ENCODE measurements around the gene MACROD2. TPM values are rescaled to one million over a fixed set of nuclear protein-coding genes. Genes with fewer than 3 reads are reported as not detected.
"Not testable (repeated sequence)": the region's sequence is repeated elsewhere in the genome, so short reads cannot be mapped to it uniquely, and the experiment has no call there.

MACROD2 gene
- total RNA-seq, 1 donor from 2014 or later = 47.7 TPM

- DNase-seq (ENCODE audit: low spot score in 2 of 2) (no peak), FAIRE-seq (no peak)
Measured at GRCh38 chr20:16005021-16005914, 2010.0 kb downstream of the MACROD2 start.

GRCh38 chr20:16005915-16006493 lies 2010.7 kb downstream of the MACROD2 start:
- DNase-seq (ENCODE audit: low spot score in 2 of 2) = no peak
- FAIRE-seq = no peak

- DNase-seq (ENCODE audit: low spot score in 2 of 2) (no peak), FAIRE-seq (no peak)
Measured at GRCh38 chr20:16007164-16007563, 2011.8 kb downstream of the MACROD2 start.

- no peak for FAIRE-seq
- no peak for DNase-seq (ENCODE audit: low spot score in 2 of 2)
Measured at GRCh38 chr20:16007962-16008361, 2012.6 kb downstream of the MACROD2 start.

- DNase-seq (ENCODE audit: low spot score in 2 of 2) (no peak), FAIRE-seq (no peak)
Measured at GRCh38 chr20:16011056-16011455, 2015.7 kb downstream of the MACROD2 start.

- no peak for DNase-seq (ENCODE audit: low spot score in 2 of 2)
- no peak for FAIRE-seq
Measured at GRCh38 chr20:16011519-16011918, 2016.2 kb downstream of the MACROD2 start.

- not testable (repeated sequence) for DNase-seq (ENCODE audit: low spot score in 2 of 2); FAIRE-seq
Measured at GRCh38 chr20:16012934-16013333, 2017.6 kb downstream of the MACROD2 start.

- no peak for DNase-seq (ENCODE audit: low spot score in 2 of 2)
- no peak for FAIRE-seq
Measured at GRCh38 chr20:16013631-16014030, 2018.3 kb downstream of the MACROD2 start.

- DNase-seq (ENCODE audit: low spot score in 2 of 2) (no peak), FAIRE-seq (no peak)
Measured at GRCh38 chr20:16014436-16014835, 2019.1 kb downstream of the MACROD2 start.

GRCh38 chr20:16017656-16018055 lies 2022.3 kb downstream of the MACROD2 start:
- FAIRE-seq = no peak
- no peak for DNase-seq (ENCODE audit: low spot score in 2 of 2)

- no peak for FAIRE-seq
- DNase-seq (ENCODE audit: low spot score in 2 of 2) = no peak
Measured at GRCh38 chr20:16018881-16019280, 2023.6 kb downstream of the MACROD2 start.

GRCh38 chr20:16020971-16021370 lies 2025.7 kb downstream of the MACROD2 start:
- DNase-seq (ENCODE audit: low spot score in 2 of 2) (no peak), FAIRE-seq (no peak)

GRCh38 chr20:16025084-16025483 lies 2029.8 kb downstream of the MACROD2 start:
- FAIRE-seq = no peak
- DNase-seq (ENCODE audit: low spot score in 2 of 2) = no peak

GRCh38 chr20:16027686-16028085 lies 2032.4 kb downstream of the MACROD2 start:
- no peak for FAIRE-seq
- no peak for DNase-seq (ENCODE audit: low spot score in 2 of 2)

GRCh38 chr20:16028923-16029322 lies 2033.6 kb downstream of the MACROD2 start:
- DNase-seq (ENCODE audit: low spot score in 2 of 2) (no peak), FAIRE-seq (no peak)

- FAIRE-seq (no peak), DNase-seq (ENCODE audit: low spot score in 2 of 2) (no peak)
Measured at GRCh38 chr20:16030253-16030652, 2034.9 kb downstream of the MACROD2 start.

GRCh38 chr20:16035576-16035975 lies 2040.3 kb downstream of the MACROD2 start:
- DNase-seq (ENCODE audit: low spot score in 2 of 2) (no peak), FAIRE-seq (no peak)

- no peak for FAIRE-seq
- DNase-seq (ENCODE audit: low spot score in 2 of 2) = no peak
Measured at GRCh38 chr20:16036331-16036730, 2041.0 kb downstream of the MACROD2 start.

- DNase-seq (ENCODE audit: low spot score in 2 of 2) = no peak
- FAIRE-seq = no peak
Measured at GRCh38 chr20:16040742-16041141, 2045.4 kb downstream of the MACROD2 start.

GRCh38 chr20:16042731-16043130 lies 2047.4 kb downstream of the MACROD2 start:
- DNase-seq (ENCODE audit: low spot score in 2 of 2) (no peak), FAIRE-seq (no peak)

- FAIRE-seq = no peak
Measured at GRCh38 chr20:16043931-16044330, 2048.6 kb downstream of the MACROD2 start.

GRCh38 chr20:16048876-16049275 lies 2053.6 kb downstream of the MACROD2 start:
- FAIRE-seq (no peak), DNase-seq (ENCODE audit: low spot score in 2 of 2) (no peak)

More at GRCh38 chr20:16043931-16044330, 2048.6 kb downstream of the MACROD2 start:
- DNase-seq (ENCODE audit: low spot score in 2 of 2) = no peak
